Activated CD8-positive, alpha-beta memory T cell treated with anti-CD3 and anti-CD28 coated beads, Interleukin-2, amount 50 U/mL, for 1 hour (primary cell): ENCODE data around the gene TMEM131.

Experiments
- DNase-seq: peaks from one replicate; pipeline ENCODE4 v3.0.0-alpha.2; 2020; ENCODE audit errors: extremely low read depth

The TMEM131 gene

DNA sequence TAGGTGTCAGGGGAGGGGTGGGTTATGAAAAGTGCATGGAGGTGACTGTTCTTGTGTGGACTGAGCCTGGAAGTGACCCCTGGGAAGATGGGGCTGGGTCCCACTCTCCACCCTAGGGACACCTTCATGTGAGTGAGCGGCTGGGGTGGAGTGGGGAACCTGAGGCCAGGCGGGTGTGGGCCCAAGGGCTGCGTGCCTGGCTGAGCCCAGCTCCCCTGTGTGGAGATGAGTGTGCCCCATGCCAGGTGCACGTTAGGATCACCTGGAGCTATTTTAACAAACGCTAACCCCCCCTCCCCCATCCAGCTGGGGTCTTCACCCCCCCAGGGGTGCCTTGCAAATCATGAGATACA, 255.9 kb downstream of the TMEM131 start:
- no peak for DNase-seq

DNA sequence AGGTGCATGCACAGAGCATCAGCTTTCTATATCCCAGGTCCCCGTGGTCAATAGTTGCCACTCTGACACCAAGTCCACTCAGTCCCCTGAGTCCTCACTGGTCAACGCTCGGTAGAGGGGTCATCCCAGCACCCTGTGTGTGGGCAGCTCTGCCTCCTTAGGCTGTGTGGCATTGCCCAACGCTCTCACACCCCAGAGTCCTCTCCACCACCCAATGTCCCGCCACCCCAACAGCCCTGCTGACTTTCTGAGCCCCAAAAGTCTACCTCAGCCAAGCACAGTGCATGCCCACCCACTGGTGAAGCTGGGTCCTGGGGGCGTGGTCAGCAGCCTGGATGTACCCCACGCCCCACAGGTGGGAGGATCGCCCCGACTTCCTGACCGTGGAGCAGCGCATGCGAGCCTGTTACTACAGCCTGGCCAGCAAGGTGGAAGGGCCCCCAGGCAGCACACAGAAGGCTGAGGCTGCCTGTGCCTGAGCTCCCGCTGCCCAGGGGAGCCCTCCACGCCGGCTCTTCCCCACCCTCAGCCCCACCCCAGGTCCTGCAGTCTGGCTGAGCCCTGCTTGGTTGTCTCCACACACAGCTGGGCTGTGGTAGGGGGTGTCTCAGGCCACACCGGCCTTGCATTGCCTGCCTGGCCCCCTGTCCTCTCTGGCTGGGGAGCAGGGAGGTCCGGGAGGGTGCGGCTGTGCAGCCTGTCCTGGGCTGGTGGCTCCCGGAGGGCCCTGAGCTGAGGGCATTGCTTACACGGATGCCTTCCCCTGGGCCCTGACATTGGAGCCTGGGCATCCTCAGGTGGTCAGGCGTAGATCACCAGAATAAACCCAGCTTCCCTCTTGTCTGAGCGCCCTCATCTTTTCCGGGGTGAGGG, 256.5 kb downstream of the TMEM131 start:
- DNase-seq: no peak

DNA sequence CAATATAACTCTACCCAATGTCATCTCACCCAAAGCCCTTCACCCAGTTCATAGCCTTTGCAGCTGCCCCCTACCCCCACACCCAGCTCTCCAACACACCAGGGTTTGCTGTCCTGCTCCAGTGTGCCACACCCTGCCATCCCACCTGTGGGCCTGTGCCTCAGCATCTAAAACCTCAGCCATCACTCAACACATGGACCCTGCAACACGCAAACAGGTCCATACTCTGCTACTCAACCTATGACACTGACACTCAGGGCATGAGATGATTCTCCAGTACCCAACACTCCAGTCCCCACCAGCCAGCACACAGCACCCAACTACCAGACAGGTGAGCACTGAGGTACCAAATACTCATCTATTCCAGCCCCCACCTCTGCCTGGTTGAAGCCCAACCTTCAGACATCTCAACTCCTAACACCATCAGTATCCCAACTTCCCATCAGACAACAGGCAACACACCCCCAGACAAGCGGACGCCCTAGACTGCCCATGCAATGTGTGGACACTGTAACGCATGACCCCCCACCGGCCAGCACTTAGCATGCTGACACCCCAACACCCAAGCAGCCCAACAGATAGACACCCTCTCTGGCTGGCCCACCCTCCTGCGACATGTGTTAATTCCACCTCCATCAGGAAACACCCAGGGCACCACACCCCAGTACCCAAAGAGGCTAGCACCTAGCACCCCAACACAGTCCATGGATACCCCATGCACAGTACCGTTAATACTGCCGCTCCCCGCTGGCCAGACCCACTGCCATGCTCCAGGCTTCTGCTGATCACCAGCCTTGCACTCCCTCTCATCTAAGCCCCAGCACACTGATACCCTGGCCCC, 257.3 kb downstream of the TMEM131 start:
- DNase-seq: no peak

DNA sequence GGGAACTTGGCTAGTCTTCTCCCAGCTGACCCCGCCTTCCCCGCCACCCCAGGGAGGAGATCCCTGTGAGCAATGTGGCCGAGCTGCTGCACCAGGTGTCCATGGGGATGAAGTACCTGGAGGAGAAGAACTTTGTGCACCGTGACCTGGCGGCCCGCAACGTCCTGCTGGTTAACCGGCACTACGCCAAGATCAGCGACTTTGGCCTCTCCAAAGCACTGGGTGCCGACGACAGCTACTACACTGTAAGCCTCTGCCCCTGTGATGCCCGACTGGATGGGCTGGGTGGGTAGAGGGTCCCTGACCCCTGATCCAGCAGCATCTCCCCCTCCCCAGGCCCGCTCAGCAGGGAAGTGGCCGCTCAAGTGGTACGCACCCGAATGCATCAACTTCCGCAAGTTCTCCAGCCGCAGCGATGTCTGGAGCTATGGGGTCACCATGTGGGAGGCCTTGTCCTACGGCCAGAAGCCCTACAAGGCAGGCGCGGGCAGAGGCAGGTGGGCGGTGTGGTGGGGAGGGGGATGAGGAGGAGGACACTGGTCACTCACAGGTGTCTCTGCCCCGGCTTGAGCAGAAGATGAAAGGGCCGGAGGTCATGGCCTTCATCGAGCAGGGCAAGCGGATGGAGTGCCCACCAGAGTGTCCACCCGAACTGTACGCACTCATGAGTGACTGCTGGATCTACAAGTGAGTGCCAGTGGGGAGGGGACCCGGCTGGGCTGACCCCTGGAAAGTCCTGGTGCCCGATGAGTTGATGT, 258.1 kb downstream of the TMEM131 start:
- DNase-seq: no peak

DNA sequence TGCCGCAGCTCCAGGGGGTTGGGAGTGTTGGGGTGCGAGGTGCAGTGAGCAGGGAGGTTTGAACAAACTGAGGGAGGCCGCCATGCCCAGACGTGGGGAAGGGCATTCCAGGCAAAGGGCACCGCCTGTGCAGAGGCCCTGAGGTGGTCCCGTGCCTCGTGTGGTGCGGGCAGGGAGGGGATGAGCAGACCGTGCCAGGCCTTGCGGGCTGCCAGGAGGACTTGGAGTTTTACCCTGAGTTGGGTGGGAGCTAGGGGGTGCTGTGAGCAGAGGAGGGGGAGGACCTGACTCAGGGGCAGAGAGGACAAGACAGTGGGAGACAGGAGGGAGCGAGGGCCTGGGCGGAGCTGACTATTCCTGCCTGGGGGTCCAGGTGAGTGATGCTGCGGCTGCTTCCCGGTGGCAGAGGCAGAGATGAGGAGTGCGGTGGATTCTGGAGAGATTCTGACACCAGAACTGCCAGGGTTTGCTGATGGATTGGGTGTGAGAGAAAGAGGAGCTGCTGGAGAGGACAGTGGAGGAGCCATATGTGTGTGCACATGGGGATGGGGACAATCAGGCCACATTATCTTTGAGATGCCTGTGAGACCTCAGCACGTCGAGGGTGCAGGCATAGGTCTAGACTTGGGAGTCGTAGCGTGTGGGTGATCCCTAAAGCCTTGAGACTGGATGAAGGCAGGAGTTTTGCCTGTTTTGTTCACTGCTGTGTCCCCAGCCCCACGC, 259.0 kb downstream of the TMEM131 start:
- DNase-seq: no peak

DNA sequence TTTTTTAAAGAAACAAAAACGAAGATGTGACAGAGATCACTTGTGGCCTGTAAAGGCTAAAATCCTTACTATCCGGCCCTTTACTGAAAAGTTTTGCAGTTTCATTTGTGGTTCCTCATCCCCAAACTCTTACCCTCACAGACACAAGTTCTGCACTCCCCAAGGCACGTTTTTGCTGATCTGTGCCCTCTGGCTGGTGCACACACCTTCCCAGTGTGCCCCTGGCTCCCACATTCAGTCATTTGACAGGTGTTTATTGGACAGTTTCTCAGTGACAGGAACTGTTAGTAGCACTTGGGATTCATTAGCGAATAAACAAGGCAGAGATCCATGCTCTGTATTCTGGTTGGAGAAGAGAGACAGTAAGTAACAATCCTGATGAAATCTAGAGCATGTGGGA, 259.6 kb downstream of the TMEM131 start:
- no peak for DNase-seq

DNA sequence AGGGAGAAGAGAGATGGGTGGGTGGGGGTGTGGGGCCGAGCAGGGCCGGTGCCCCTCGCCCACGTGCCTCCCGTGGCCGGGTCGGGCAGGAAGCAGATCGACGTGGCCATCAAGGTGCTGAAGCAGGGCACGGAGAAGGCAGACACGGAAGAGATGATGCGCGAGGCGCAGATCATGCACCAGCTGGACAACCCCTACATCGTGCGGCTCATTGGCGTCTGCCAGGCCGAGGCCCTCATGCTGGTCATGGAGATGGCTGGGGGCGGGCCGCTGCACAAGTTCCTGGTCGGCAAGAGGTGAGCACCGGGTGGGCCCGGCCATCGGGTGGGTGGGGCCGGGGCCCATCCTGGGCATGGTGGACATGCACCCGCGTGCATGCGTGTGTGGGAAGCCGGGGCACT, 260.6 kb downstream of the TMEM131 start:
- no peak for DNase-seq

DNA sequence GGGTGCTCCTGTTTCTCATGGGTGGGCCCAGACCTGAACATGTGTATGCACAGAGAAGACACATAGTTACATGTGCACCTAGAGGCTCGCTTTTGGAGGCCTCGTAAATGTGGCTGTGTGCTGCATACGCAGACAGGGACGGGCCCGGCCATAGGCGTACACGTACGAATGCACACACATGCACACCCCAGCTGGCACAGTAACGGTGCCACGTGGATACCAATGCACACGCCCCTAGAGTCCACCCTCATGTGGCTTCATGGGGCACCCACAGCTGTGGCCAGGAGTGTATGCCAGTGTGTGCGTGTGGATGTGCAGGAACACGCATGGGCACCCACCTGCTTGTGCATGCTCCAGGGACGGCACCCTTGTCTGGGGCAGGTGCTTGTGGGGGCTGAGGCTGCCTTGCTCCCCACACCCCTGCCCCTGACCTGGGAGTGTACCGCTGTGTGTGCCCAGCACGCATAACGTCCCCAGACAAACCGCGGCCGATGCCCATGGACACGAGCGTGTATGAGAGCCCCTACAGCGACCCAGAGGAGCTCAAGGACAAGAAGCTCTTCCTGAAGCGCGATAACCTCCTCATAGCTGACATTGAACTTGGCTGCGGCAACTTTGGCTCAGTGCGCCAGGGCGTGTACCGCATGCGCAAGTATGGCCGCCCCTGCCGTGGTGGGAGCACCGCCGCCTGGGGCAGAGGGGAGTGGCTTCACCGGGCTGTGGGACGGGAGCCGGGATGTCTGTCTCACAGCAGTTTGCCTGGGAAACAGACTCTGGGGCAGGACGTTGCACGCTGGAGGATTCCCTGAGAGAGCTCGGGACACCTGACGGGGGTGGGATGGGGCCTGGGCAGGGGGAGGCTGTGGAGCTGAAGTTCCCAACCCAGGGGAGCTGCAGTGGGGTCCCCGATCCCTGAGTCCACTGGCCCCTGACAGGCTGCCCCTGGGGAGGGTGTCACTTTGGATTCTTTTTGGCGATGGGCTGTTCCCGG, 261.4 kb downstream of the TMEM131 start:
- no peak for DNase-seq

DNA sequence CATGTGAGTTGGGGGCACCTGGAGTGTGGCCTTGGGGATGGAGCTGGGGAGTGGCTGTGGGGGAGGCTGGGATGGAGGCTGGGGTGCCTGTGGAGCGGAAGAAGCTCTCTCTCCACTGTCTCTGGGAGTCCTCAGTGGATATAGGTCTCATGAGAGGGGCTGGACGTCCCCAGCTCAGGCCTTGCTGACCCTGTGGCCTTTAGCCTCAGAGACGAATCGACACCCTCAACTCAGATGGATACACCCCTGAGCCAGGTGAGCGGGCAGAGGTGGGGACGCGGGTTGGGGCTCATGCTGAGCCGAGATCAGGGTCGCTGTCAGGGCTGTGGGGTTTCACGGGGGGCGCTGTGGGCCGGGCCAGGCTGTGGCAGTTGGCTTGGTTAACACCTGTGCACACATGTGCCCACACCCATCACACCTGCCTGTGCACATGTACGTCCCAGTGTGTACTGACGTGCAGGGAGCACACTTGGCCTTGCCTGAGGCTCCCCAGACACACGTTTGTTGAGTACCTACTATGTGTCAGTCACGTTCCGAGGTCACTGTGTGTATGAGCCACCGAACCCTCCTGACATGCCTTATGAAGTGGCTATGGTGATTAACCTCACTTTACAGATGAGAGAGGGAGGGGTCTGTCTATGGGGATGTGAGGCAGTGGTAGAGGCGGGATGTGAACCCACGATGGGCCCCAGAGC, 262.3 kb downstream of the TMEM131 start:
- no peak for DNase-seq

DNA sequence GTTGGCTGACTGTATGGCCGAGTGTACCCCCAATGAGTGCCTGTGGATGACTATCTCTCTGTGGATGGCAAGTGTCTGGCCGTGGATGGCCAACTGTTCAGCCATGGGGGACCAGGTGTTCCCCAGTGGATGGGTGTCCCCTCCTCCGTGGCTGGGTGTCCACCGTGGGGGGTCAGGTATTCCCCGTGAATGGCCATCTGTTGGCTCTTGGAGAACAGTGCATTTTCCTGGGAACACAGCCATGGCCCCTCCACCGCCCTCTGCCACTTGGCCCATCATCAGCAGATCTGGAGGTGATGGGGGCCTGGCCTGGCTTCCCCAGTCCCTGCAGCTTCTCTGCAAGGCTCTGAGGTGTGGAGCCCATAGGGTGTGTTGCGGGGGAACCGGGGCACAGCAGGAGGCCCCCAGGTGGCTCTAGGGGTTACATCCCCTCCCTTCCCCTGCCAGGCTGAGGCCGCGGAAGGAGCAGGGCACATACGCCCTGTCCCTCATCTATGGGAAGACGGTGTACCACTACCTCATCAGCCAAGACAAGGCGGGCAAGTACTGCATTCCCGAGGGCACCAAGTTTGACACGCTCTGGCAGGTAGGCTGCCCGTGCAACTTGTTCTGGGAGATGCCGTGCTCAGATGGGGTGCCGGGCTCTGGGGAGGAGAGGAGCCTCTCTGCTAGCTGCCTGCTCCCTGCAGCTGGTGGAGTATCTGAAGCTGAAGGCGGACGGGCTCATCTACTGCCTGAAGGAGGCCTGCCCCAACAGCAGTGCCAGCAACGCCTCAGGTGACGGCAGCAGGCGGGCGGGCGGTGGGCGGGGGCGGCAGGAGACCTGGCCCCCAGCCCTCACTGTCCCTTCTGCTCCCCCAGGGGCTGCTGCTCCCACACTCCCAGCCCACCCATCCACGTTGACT, 263.1 kb downstream of the TMEM131 start:
- no peak for DNase-seq

DNA sequence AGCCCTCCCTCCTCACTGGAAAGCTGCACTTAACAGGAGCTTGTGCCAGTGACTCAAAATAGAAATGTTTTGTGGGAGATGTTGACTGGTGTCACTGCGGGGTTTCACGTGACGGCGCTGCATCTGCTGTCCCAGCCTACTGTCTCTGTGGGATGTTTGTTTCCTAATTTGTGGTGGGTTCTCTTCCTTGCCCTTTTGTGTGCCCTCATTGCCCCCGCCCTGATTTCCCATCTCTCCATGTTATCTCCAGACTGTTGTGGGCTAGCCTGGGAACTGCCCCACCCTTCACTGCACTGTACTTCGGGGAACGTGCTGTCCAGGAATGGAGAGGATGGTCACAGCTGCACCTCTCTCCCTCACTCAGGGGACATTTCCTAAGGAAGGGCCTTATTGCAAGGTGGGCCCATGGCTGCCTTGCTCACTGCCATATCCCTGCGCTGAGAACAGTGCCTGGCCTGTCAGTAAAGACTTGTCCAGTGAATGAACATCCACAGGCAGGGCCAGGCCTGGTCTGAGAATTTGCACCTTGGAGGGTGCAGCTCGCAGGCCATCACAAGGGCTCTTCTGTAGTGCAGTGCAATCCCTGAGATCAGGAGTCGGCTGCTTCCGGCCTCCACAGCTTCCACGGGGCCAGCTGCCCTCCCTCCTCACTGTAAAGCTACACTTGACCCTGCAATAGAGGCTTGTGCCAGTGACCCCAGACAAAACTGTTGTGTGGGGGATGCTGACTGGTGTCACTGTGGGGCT, 264.3 kb downstream of the TMEM131 start:
- DNase-seq: no peak

DNA sequence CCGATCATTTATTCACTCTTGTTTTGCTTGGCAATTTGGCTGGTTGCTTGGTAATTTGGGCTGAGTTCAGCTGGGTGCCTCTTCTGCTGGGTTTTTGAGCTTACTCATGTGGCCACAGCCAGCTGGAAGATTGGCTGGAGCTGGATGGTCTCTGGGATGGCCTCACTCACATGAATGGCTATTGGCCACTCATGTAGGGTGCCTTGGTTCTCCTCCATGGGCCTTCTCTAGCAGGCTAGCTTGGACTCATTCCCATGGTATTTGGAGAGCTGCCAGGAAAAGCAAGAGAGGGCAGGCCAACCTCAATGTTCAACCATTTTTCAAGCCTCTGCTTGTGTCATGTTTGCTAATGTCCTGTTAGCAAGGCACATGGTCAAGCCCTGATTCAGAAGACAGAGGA, 265.5 kb downstream of the TMEM131 start:
- DNase-seq: no peak

DNA sequence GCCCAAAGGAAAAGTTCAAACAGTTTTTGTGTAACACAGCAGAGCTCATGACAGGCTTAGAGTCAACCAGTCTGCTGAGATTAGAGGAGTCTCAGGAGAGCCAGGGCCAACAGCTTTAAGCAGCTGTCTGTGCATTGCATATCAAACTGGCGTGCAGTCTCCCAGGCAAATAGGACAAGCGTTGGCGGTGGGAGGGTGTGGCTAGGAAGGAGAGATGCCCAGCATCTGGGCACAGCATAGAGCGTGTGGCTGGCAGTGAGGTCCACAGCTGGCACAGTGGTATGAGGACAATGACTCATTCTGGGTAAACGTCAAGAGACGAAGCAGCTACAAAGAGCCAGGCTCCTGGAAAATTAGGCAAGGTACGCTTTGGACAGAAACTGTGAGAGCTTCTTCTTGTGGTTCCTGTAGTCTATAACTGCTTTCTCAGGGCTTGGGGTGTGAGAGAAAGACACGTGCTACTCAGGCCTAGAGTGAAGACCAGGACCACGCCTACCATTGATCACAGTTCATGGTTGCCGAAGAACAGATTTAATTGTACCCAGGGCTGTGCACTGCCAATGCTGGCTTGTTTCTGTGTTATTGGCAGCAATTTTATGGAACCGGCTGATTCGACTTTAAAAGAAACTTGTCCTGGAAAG, 267.5 kb downstream of the TMEM131 start:
- DNase-seq: peak; percentile 35

DNA sequence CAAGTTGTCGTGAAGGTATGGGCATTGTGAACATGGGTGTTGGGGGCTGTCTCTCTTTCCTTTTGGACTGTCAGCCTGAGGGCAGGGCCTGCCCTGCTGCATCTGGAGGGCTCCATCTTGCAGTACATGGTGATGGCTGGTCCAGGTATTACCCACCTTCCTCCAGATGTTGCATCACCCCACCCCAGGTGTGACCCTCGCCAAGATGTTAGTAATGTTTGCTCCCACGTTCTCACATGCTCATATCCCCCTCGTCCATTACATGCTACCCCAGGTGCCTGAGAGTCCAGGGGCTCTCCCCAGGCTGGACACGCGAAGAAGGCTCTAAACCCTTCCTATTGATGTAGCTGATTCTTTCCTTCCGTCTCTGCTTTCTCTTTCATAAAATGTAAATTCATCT, 268.5 kb downstream of the TMEM131 start:
- DNase-seq: no peak

DNA sequence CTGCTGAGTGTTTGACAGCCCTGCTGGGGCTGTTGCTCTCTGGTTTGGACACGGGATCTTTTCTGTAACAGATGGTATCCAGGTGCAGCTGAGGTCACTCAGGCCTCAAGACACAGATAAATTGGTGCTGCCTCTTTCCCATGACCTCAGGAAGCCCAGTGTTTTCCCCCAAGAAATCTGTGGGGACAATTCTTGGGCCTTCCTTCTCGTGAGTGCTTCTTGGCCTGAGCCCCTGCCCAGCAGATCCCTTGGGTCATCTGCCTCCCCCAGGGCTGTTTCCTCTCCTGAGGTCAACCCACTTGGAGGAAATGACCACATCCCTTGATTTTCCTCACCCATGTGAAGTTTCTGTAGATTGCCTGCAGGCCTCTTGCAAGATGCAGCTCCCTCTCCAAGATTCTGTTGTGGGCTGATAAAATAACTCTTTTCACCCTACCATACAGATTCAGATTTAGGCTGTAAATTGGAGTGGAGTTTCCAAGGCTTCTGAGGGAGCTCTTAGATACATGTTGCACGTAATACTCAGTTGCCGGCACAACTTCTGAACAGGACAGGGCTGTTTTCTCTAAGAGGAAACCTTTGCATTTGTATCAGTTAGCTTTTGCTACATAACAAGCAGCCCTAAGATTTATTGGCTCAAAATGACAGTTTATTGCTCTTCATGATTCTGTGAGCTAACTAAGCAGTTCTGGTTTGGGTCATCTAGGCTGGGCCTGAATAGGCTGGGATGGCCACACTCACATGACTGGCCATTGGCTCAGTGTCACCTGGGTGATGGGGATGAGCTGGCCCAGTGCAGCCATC, 269.3 kb downstream of the TMEM131 start:
- DNase-seq: no peak

DNA sequence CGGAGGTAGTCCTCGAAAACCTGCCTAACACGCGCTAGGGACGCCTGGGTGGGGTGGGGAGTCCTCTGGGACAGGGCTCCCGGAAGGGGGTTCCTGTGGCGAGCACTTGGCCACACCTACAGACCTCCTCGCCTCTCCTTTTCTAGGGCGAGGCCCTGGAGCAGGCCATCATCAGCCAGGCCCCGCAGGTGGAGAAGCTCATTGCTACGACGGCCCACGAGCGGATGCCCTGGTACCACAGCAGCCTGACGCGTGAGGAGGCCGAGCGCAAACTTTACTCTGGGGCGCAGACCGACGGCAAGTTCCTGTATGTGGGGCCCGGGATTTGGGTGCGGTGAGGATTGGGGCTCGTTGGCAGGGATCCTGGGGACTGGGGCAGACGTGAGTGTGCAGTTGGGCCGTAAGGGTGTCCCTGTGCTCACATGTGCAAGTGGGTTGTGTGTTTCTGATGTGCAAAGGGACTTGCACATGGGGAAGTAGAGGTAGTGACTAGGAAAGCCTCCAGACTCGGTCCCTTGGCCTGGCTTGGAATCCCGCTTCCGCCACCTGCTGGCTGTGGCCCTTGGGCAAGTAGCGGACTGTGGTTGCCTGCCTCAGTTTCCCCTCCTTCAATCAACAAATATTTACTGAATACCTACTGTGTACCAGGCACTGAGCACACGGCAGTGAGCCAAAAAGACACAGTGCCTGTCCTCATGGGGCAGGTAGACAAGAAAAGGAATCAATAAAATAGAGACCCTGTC, 270.6 kb downstream of the TMEM131 start:
- DNase-seq: no peak
